ENCODE data around the gene CMTM2.

- TF ChIP-seq EZH2phosphoT487 (IDR thresholded peaks at IDR 0.05; ENCODE audit: insufficient read depth, low read depth) (no peak), EZH2 (IDR thresholded peaks at IDR 0.05; ENCODE audit: insufficient read depth, poor library complexity, severe bottlenecking) (no peak)
Observed at GRCh38 chr16:66575060-66575459, 4.2 kb upstream of the CMTM2 start.

Measured in GM23248 (cell line).